HG03521 (cell line): ENCODE data around the gene AATK.
"Not testable (repeated sequence)": the region's sequence is repeated elsewhere in the genome, so short reads cannot be mapped to it uniquely, and the experiment has no call there.

Source experiments
- ATAC-seq: cut with Tn5 transposase; IDR thresholded peaks from one replicate; pipeline ENCODE4 v1.9.1; 2021; ENCODE audit warnings: mild to moderate bottlenecking, moderate library complexity; ENCODE audit not compliant: unreplicated experiment

AATK gene

DNA sequence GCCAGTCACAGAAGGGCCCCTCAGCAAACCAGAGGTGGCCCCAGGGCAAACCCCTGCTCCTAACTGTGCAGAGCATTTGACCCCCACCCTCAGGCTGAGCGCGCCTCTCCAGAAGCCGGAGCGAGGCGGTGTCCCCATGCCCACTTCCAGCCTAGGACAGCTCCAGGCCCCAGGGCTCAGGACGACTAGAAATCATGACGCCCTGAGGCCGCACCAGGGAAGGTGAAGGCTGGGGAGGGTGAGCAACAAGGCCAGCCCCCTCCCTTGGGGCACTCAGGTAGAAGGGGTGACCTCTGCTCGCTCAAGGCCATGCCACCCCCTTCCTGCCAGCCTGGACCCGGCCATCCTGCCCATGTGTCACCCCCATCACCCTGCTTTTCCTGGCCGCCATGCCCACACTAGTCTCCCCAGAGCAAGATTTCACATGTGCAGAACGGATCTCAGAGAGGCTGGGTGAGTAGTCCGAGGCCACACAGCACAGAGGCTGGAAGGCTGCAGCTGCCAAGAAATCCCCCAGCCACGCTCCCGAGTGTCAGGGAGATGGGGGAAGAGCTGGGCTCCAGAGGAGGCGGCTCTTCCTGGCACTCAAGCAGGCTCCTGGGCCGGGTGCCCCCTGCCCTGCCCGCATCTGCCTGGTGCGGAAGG lies 2.8 kb downstream of the AATK start:
- ATAC-seq: no peak

- ATAC-seq: no peak
Observed at GRCh38 chr17:81162491-81162890, 3.5 kb downstream of the AATK start.

DNA sequence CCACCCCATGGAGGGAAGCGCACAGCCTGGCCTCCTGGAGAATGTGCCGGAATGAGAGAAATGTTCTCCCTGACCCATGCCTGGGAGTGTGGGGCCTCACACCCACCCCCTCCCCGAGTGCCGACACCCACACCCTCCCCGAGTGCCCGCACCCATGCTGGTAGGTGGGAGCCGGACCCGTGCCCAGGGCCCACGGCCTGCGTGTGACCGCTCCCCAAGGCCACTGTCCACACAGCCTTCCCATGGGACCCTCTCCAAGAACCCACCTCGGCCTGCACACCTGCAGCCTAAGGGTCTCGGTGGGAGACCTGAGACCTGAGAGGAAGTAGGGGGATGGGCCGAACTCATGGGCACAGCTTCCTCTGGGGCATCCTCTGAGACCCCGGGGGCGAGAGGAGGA lies 4.0 kb downstream of the AATK start:
- ATAC-seq: no peak

GRCh38 chr17:81161536-81161935 lies 4.5 kb downstream of the AATK start:
- ATAC-seq: no peak

GRCh38 chr17:81160747-81161453 lies 5.1 kb downstream of the AATK start:
- ATAC-seq: no peak

GRCh38 chr17:81160306-81160705 lies 5.7 kb downstream of the AATK start:
- no peak for ATAC-seq

GRCh38 chr17:81159611-81160265 lies 6.3 kb downstream of the AATK start:
- no peak for ATAC-seq

DNA sequence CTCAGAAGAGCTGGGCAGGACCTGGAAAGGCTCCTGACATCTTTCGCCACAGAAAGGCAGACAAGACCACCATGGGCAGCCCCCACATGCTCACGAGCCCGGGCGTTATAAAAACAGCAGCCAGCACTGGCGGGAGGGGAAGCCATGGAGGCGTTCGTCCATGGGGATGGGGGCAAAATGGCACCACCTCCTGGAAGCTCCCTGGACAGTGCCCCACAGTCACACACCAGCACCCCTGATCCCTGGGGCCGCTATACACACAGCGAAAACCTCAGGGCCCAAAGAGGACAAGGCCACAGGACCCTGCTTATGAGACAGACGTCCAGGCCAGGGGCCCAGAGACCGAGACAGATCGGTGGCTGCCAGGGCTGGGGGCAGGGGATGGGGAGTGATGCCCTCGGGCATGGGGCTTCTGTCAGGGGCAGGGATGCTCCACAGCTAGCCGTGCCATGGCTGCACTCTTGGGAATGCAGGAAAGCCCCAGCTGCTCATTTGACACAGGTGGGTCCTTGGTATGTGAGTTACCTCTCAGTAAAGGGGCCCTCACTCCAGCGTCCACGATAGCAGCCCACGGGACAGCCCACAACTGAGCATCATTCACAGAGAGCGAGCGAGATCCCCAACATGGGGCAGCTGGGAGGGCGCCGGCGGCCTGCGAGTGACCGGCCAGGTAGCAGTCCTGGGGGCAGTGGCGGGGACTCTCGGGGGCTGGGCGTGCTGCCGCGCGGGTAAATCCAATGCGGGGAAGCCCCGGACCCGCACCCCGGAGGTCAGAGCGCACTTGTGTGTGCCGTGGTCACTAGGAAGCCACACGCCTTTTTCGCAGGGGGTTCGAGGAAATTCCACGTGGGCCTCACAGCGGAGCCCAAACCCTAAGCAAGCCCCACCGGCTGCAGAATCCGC lies 7.1 kb downstream of the AATK start:
- ATAC-seq: no peak

DNA sequence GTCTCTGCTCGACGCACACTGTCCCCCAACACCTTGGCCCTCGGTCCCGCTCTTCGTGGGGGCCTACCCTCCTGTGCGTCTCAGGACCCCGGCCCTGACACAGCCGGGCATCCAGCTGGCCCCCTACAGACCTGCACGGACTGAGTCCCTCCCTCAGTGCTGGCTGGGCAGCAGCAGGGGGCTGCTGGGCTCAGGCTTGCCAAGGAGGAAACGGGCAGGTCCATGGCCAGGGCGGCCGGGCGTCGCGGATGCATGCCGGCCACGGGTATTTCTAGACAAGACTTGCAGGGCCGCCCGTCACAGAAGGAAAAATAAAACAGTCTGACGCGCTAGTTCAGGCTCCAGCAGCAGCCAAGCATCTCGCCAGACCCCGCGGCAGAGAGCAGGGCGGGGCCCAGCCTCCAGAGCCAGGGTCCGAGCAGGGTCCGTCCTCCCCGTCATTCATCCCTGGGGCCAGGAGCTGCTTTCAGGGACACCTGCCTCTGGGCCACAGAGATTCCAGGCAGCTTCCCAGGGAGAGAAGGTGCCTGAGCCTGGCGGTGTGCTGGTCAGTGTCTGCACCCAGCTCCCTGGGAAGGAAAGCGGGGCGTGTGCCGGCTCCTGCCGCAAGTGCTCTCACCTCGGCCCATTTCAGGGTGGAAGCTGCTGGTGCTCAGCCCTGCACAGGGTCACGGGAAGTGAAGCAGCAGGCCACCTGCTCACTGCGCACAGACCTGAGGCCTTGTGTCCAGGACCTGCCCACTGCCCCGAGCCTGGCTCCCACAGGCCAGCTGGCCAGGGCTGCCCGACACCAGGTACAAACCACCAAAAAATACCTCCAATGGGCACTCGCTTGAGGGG lies 8.0 kb downstream of the AATK start:
- no peak for ATAC-seq

- ATAC-seq: no peak
Observed at GRCh38 chr17:81156866-81157805, 8.9 kb downstream of the AATK start.

DNA sequence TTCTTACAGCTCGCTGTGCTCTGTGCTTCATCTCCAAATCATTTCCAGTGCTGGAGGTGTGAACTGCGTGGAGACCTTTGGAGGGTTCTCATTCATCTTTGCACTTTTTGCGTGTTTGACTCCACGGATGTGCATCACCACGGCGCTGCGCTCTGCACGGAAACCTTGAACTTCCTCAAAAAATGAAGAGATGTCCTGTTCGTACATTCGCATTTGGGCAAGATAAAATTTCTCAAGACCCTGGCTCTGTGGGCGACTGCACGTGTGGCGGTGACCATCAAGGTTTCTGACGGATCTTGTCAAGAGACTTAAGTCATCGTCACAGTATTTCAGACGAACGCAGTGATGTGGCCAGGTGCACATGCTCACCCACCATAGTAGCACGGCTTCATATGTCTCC lies 11.1 kb downstream of the AATK start:
- no peak for ATAC-seq

DNA sequence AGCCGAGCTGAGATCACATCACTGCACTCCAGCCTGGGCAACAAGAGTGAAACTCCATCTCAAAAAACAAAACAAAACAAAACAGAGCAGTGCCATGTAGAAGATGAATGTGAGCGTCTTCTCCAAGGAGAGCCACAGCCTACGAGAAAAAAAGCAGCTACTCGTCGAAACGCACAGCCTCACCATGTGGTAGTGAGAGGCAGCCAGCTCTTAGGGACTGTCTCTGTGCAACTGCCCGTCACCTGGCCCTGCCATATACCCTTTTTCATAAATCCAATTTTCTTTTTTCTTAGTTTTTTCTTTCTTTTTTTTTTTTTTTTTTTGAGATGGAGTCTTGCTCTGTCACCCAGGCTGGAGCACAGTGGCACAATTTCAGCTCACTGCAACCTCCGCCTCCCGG lies 12.0 kb downstream of the AATK start:
- ATAC-seq: not testable (repeated sequence)

GRCh38 chr17:81153340-81153803 lies 12.6 kb downstream of the AATK start:
- ATAC-seq: no peak

DNA sequence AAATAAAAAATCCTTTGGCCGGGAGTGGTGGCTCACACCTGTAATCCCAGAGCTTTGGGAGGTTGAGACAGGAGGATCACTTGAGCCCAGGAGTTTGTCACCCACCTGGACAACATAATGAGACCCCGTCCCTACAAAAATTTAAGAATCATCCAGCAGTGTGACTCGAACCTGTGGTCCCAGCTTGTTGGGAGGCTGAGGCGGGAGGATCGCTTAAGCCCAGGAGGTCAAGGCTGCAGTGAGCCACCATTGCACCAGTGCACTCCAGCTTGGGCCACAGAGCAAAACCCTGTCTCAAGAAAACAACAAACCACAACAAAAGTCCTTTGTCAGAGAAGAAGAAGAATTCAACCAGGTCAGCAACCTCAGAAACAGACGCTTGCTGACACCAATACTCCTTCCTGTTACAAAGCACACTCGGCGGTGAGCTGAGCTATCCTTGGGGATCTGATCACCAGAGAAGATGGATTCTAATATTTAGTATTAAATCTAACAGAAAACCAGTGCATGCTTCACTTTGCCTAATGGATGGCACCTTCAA lies 13.7 kb downstream of the AATK start:
- ATAC-seq: no peak

GRCh38 chr17:81151278-81151677 lies 14.7 kb downstream of the AATK start:
- ATAC-seq: no peak

- ATAC-seq: no peak
Observed at GRCh38 chr17:81150377-81151077, 15.5 kb downstream of the AATK start.

GRCh38 chr17:81148986-81149533 lies 17.0 kb downstream of the AATK start:
- ATAC-seq: no peak

- ATAC-seq: no peak
Observed at GRCh38 chr17:81148571-81148970, 17.4 kb downstream of the AATK start.
